ENCODE measurements around the gene LRRC3C.

Gene LRRC3C

DNA sequence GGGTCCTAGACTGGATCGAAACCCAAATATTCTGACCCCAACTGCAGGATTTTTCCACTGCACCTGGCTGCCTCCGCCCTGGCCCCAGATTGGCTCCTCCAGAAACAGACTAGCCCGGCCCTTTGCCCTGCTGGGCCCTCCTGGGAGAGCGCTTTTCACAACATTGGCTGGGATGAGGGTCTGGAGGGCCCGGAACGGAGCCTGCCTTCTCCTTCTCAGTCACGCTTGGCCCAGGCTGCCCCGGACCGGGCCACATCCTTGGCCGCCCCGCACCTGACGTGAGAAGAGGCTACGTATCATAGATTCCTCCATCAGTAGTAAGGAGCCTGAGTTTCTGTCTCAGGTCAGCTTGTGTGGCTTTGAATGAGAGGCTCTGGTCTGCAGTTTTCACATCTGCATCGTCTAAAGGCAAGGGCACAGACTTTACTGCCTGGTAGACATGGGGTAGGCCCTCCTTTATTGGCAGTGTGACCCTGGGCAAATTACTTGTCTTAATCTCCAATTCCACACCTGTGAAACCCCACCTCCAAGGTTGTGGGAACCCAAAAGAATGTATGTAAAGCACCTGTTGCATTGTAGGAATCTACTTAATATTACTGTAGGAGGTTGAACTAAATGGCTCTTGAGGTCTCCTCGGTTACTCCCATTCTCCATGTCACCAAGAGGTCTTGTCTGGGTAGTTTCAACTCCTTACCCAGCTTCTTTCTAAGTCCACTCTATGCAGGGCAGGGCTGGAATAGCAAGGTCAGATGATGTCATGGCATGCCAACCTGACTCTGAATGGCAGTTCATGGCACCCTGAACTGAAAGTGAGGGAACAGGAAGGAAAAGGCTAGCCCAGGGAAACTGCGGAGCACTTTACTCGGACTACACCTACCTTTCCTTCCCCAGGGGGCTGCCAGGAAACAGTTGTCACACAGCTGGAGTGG is 661 bp downstream of the LRRC3C start:
- in situ Hi-C loops (cut with MboI; ENCODE audit: low pct_unique_long_range_greater_than_20kb, low sequenced_read_pairs, unreplicated experiment), result no loop called here

DNA sequence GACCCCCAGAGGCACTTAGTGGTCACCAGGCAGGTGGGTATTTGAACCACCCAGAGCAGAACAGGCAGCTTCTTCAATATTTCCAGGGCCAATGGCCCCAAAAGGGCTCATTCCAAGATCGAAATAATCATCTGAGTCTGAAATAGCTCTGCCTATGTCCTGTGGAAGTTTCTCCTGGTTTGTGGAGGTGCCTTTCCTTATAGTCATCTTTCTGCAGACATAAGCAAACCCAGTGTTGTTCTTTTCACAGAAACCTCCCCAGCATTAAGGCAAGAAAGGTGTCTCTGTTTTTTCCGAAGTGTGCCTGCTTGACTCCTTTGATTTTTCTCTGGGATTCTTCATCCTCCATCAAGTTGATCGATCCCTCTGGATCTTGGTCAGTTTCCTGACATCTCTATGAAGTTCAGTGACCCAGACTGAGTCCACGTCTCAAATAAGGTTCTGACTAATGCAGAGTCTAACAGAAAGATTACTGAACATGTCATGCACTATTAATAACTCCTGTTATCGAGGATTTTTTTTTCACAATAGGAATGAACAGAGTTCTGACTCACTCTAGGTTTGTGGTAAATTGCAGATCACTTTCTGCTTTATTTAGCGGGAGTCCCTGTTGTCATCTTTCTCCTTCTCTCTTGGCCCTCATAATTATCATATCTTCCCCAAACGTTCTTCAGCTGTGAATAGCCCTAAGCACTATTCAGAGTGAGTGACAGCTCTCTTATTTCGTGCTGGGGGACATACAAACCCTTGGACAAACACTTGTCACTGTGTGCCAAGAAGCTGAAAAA is 1.5 kb downstream of the LRRC3C start:
- in situ Hi-C loops (cut with MboI; ENCODE audit: low pct_unique_long_range_greater_than_20kb, low sequenced_read_pairs, unreplicated experiment), result no loop called here
- TF ChIP-seq, protein P1, sequence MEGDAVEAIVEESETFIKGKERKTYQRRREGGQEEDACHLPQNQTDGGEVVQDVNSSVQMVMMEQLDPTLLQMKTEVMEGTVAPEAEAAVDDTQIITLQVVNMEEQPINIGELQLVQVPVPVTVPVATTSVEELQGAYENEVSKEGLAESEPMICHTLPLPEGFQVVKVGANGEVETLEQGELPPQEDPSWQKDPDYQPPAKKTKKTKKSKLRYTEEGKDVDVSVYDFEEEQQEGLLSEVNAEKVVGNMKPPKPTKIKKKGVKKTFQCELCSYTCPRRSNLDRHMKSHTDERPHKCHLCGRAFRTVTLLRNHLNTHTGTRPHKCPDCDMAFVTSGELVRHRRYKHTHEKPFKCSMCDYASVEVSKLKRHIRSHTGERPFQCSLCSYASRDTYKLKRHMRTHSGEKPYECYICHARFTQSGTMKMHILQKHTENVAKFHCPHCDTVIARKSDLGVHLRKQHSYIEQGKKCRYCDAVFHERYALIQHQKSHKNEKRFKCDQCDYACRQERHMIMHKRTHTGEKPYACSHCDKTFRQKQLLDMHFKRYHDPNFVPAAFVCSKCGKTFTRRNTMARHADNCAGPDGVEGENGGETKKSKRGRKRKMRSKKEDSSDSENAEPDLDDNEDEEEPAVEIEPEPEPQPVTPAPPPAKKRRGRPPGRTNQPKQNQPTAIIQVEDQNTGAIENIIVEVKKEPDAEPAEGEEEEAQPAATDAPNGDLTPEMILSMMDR (IDR thresholded peaks at IDR 0.05; ENCODE audit: extremely low read depth, insufficient read depth, missing control alignments), result no peak
- peak; percentile 66 for DNase-seq (ENCODE audit: low spot score)

More for the DNA sequence above, 661 bp downstream of the LRRC3C start:
- DNase-seq (ENCODE audit: low spot score), result no peak
- TF ChIP-seq, protein P1 (IDR thresholded peaks at IDR 0.05; ENCODE audit: extremely low read depth, insufficient read depth, missing control alignments), result no peak

DNA sequence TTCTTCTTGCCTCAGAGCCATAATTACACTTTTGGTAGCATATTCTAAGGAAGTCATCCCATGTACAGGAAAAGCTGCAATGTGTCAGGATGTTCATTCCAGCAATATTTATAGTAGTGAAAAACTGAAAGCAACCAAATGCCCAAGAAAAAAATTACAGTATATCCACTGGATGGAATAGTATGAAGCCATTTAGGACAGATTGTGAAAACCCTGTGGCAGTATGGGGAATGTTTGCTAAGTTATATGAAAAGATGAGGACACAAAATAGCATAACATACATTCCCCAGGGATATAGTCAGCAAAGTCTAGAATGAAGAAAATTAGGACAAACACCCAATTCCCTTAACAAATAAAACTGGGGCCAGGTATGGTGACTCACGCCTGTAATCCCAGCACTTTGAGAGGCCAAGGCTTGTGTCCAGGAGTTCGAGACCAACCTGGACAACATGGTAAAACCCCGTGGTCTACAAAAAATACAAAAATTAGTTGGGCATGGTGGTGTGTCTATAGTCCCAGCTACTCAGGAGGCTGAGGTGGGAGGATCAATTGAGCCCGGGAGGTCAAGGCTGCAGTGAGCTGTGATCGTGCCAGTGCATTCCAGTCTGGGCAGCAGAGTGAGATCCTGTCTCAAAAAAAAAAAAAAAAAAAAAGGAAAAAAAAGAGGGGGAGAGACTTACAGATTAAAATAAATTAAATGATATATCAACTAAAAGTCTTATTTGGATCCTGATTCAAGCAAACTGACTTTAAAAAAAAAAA is 2.3 kb downstream of the LRRC3C start:
- in situ Hi-C loops (cut with MboI; ENCODE audit: low pct_unique_long_range_greater_than_20kb, low sequenced_read_pairs, unreplicated experiment), result no loop called here
- TF ChIP-seq, protein P1 (IDR thresholded peaks at IDR 0.05; ENCODE audit: extremely low read depth, insufficient read depth, missing control alignments), result no peak
- no peak for DNase-seq (ENCODE audit: low spot score)

DNA sequence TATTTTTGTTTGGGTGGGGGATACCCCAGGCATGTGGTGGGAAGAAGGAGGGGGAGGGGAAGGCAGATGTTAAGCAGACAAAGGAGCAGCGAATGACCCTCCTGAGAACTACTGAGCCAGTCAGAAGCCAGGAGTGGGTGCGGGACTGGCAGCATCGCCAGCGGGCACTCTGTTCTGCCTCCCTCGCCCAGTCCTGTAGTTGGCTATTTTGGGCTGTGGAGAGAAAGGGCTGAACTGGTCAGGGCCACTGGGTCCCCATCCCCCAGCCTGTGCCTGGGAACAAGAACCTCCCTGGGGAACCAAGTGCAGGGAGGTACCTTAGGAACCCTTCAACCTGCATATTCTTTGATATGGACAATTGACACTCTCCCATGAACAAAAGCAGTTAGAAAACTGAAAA is 6.4 kb downstream of the LRRC3C start:
- in situ Hi-C loops (cut with MboI; ENCODE audit: low pct_unique_long_range_greater_than_20kb, low sequenced_read_pairs, unreplicated experiment), result no loop called here
- TF ChIP-seq, protein P1 (IDR thresholded peaks at IDR 0.05; ENCODE audit: extremely low read depth, insufficient read depth, missing control alignments), result no peak

DNA sequence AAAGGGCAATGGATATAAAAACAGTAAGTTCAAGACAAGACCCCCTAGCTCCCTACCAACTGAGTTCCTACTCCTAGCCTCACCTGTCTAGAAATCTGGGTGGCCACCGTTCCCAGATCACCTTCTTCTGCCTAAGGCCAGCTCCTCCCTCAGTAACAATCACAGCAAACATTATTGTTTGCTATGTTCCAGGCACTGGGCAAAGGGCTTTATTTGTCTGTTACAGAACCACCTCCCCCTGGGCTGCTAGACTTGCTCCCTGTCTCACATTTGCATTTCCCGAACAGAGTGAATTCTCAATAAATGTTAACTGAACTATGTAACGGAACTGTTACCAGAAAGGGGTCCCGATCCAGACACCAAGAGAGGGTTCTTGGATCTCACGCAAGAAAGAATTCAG is 6.8 kb downstream of the LRRC3C start:
- DNase-seq (ENCODE audit: low spot score), result no peak
- TF ChIP-seq, protein P1 (IDR thresholded peaks at IDR 0.05; ENCODE audit: extremely low read depth, insufficient read depth, missing control alignments), result no peak
- in situ Hi-C loops (cut with MboI; ENCODE audit: low pct_unique_long_range_greater_than_20kb, low sequenced_read_pairs, unreplicated experiment), result no loop called here

More for the DNA sequence above, 6.4 kb downstream of the LRRC3C start:
- DNase-seq (ENCODE audit: low spot score), result no peak

DNA sequence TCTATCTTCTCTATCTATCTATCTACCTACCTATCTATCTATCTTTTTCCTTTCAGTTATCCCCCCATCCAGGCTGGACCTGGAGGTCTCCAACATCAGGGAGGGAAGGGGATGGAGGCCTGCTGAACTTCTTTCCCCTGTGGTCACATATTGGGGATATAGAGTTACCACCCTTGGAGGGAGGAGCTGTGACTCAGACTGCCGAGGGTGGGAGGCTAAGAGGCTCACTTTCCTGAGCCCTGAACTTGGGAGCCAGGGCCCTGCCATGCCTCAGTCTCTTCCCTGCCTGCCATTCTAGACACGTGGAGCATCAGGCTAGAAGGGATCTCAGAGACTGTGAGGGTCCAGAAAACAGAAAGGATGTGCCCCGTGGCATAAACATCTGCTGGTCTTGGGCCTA is 8.4 kb downstream of the LRRC3C start:
- no peak for DNase-seq (ENCODE audit: low spot score)
- in situ Hi-C loops (cut with MboI; ENCODE audit: low pct_unique_long_range_greater_than_20kb, low sequenced_read_pairs, unreplicated experiment), result no loop called here
- TF ChIP-seq, protein P1 (IDR thresholded peaks at IDR 0.05; ENCODE audit: extremely low read depth, insufficient read depth, missing control alignments), result no peak

Measured in GM13977 (cell line).